IMR-90 (cell line): ENCODE data around the gene COA1. TPM values are rescaled to one million over a fixed set of nuclear protein-coding genes. Genes with fewer than 3 reads are reported as not detected.

ENCODE experiments used
- ATAC-seq: fragments of 200-7000 bp; cut with Tn5 transposase; 2 replicates; pipeline ENCODE4 v1.9.1; 2020; ENCODE audit warnings: low read depth, mild to moderate bottlenecking, moderate library complexity
- BruUV-seq: library from RNA; stranded (reverse); fragments of 400-500 nt; replicated peaks from 2 replicates; lab custom pipeline; 2021; lab: Mats Ljungman, UMichigan
- CTCF ChIA-PET: fragments of 300-600 bp; formaldehyde crosslinking; extraction: SDS; loops from one replicate; lab custom pipeline; 2021; ENCODE audit warnings: antibody characterized with exemption; lab: Yijun Ruan, JAX
- POLR2A ChIA-PET: fragments of 300-600 bp; sonication (Branson Sonifier 250); formaldehyde crosslinking; loops from one replicate; lab custom pipeline; 2022; ENCODE audit warnings: antibody characterized with exemption; ENCODE audit not compliant: unreplicated experiment; lab: Charles Lee
- DNase-seq: peaks from one replicate; pipeline ENCODE4 v3.0.0; 2013
- H2AFZ ChIP-seq: replicated peaks from 2 replicates; pipeline ENCODE3; 2013; ENCODE audit warnings: low read length, mild to moderate bottlenecking; ENCODE audit not compliant: poor library complexity
- H2AK5ac ChIP-seq: 2 replicates; pipeline ENCODE4 v1.6.1; 2013; ENCODE audit warnings: low read depth, low read length, inconsistent platforms
- H2AK9ac ChIP-seq: replicated peaks from 2 replicates; pipeline ENCODE3; 2013; ENCODE audit warnings: mild to moderate bottlenecking, low read depth, low read length, moderate library complexity; ENCODE audit not compliant: poor library complexity
- H2BK120ac ChIP-seq: 2 replicates; pipeline ENCODE4 v1.6.1; 2013; ENCODE audit warnings: low read depth, low read length, inconsistent platforms
- H2BK15ac ChIP-seq: 3 replicates; pipeline ENCODE4 v1.6.1; 2013; ENCODE audit warnings: low read depth, low read length, inconsistent platforms
- H2BK20ac ChIP-seq: 2 replicates; pipeline ENCODE4 v1.6.1; 2013; ENCODE audit warnings: low read depth, mild to moderate bottlenecking, inconsistent platforms, low read length, moderate library complexity
- H2BK5ac ChIP-seq: 2 replicates; pipeline ENCODE4 v1.6.1; 2013; ENCODE audit warnings: mild to moderate bottlenecking, low read depth, low read length, inconsistent platforms; ENCODE audit not compliant: poor library complexity, severe bottlenecking
- H3K14ac ChIP-seq: replicated peaks from 2 replicates; pipeline ENCODE4 v1.6.1; 2013; ENCODE audit warnings: low read depth, low read length, inconsistent platforms
- H3K18ac ChIP-seq: 2 replicates; pipeline ENCODE4 v1.6.1; 2013; ENCODE audit warnings: low read depth, low read length, control low read depth
- H3K23ac ChIP-seq: 2 replicates; pipeline ENCODE4 v1.6.1; 2013; ENCODE audit warnings: low read depth, low read length, inconsistent platforms
- H3K27ac ChIP-seq: 2 replicates; pipeline ENCODE4 v1.5.1; 2013; ENCODE audit warnings: mild to moderate bottlenecking, control low read depth, low read length; ENCODE audit not compliant: insufficient read depth
- H3K27me3 ChIP-seq: 2 replicates; pipeline ENCODE4 v1.6.1; 2013; ENCODE audit warnings: low read length; ENCODE audit not compliant: control insufficient read depth, insufficient read depth
- H3K36me3 ChIP-seq: 2 replicates; pipeline ENCODE4 v1.6.1; 2013; ENCODE audit warnings: low read length, mixed read lengths; ENCODE audit not compliant: control insufficient read depth, insufficient read depth
- H3K4ac ChIP-seq: 2 replicates; pipeline ENCODE4 v1.6.1; 2013; ENCODE audit warnings: low read depth, low read length, inconsistent platforms
- H3K4me1 ChIP-seq: 2 replicates; pipeline ENCODE4 v1.6.1; 2013; ENCODE audit warnings: low read length, mixed read lengths; ENCODE audit not compliant: control insufficient read depth, insufficient read depth
- H3K4me2 ChIP-seq: 2 replicates; pipeline ENCODE4 v1.6.1; 2013; ENCODE audit warnings: low read depth, mild to moderate bottlenecking, control low read depth, low read length, moderate library complexity
- H3K4me3 ChIP-seq: 2 replicates; pipeline ENCODE4 v1.5.1; 2013; ENCODE audit warnings: low read depth, mild to moderate bottlenecking, control low read depth, low read length, moderate library complexity; ENCODE audit not compliant: insufficient read depth
- H3K56ac ChIP-seq: 2 replicates; pipeline ENCODE4 v1.6.1; 2013; ENCODE audit warnings: low read length, inconsistent platforms; ENCODE audit not compliant: insufficient read depth; ENCODE audit errors: extremely low read depth
- H3K79me1 ChIP-seq, 2 experiments: 2 replicates each; pipeline ENCODE4 v1.6.1; 2013; ENCODE audit warnings: low read length in 2 of 2, inconsistent platforms in 1 of 2, low read depth in 1 of 2
- H3K9ac ChIP-seq: 2 replicates; pipeline ENCODE4 v1.6.1; 2013; ENCODE audit warnings: low read depth, low read length, control low read depth
- H3K9me1 ChIP-seq: 2 replicates; pipeline ENCODE4 v1.6.1; 2013; ENCODE audit warnings: low read length, inconsistent platforms; ENCODE audit not compliant: insufficient read depth
- H3K9me3 ChIP-seq: 2 replicates; pipeline ENCODE4 v1.6.1; 2013; ENCODE audit warnings: low read length; ENCODE audit not compliant: control insufficient read depth, insufficient read depth
- H4K20me1 ChIP-seq: 2 replicates; pipeline ENCODE4 v1.6.1; 2013; ENCODE audit warnings: low read length, inconsistent platforms; ENCODE audit not compliant: insufficient read depth
- H4K5ac ChIP-seq: 2 replicates; pipeline ENCODE4 v1.6.1; 2013; ENCODE audit warnings: mild to moderate bottlenecking, low read depth, low read length, control low read depth
- H4K8ac ChIP-seq, 2 experiments: 2 replicates each; pipeline ENCODE4 v1.6.1; 2013; ENCODE audit warnings: low read depth in 2 of 2, low read length in 2 of 2, control low read depth in 1 of 2, inconsistent platforms in 1 of 2
- H4K91ac ChIP-seq: 2 replicates; pipeline ENCODE4 v1.6.1; 2013; ENCODE audit warnings: low read depth, low read length, inconsistent platforms; ENCODE audit not compliant: insufficient read depth
- BHLHE40 ChIP-seq: fragments of 150-350 bp; IDR thresholded peaks from 2 replicates; pipeline ENCODE4 v1.6.1; 2016; ENCODE audit warnings: mild to moderate bottlenecking, low read depth, low read length
- CEBPB ChIP-seq: IDR thresholded peaks from 2 replicates; pipeline ENCODE4 v1.6.1; 2012; ENCODE audit warnings: low read depth, low read length, improper control_type of control experiment
- CHD1 ChIP-seq: IDR thresholded peaks from 2 replicates; pipeline ENCODE4 v1.6.1; 2012; ENCODE audit warnings: low read depth, low read length, improper control_type of control experiment
- FOS ChIP-seq: fragments of 150-350 bp; IDR thresholded peaks from 2 replicates; pipeline ENCODE4 v1.6.1; 2016; ENCODE audit warnings: low read depth, low read length
- MAFK ChIP-seq: IDR thresholded peaks from 2 replicates; pipeline ENCODE4 v1.6.1; 2012; ENCODE audit warnings: low read depth, low read length, improper control_type of control experiment
- MAZ ChIP-seq: IDR thresholded peaks from 2 replicates; pipeline ENCODE4 v1.6.1; 2012; ENCODE audit warnings: low read depth, mild to moderate bottlenecking, low read length, improper control_type of control experiment, moderate library complexity, borderline replicate concordance
- MXI1 ChIP-seq: IDR thresholded peaks from 2 replicates; pipeline ENCODE4 v1.6.1; 2012; ENCODE audit warnings: low read depth, mild to moderate bottlenecking, low read length, moderate library complexity, borderline replicate concordance
- NFE2L2 ChIP-seq: fragments of 150-350 bp; IDR thresholded peaks from 2 replicates; pipeline ENCODE4 v1.6.1; 2016; ENCODE audit warnings: low read depth, mild to moderate bottlenecking, low read length
- POLR2A ChIP-seq: IDR thresholded peaks from 2 replicates; pipeline ENCODE4 v1.6.1; 2012; ENCODE audit warnings: mild to moderate bottlenecking, low read depth, low read length
- RAD21 ChIP-seq: IDR thresholded peaks from 2 replicates; pipeline ENCODE4 v1.6.1; 2012; ENCODE audit warnings: low read length, improper control_type of control experiment
- RCOR1 ChIP-seq: IDR thresholded peaks from 2 replicates; pipeline ENCODE4 v1.6.1; 2012; ENCODE audit warnings: mild to moderate bottlenecking, low read length, improper control_type of control experiment; ENCODE audit not compliant: insufficient replicate concordance
- RFX5 ChIP-seq: IDR thresholded peaks from 2 replicates; pipeline ENCODE4 v1.8.0; 2012; ENCODE audit warnings: low read depth, mild to moderate bottlenecking, low read length, moderate library complexity
- SMC3 ChIP-seq: fragments of 150-350 bp; IDR thresholded peaks from 2 replicates; pipeline ENCODE4 v1.6.1; 2016; ENCODE audit warnings: low read depth, mild to moderate bottlenecking, antibody characterized with exemption, low read length, moderate library complexity
- WGBS, 2 experiments: methylation state at CpG; one replicate each; pipeline versions ENCODE4 v1.1.5 to v1.1.7; 2013; ENCODE audit warnings: missing lambda C conversion rate in 2 of 2; ENCODE audit not compliant: insufficient read length in 1 of 2; ENCODE audit errors: extremely low coverage in 2 of 2; 5-methylcytosine and 5-hydroxymethylcytosine counted together
- dilution Hi-C: fragments of 300-500 bp; cut with HindIII; formaldehyde crosslinking; loops from one replicate; pipeline ENCODE4 v1.14.3; 2018; ENCODE audit warnings: low sequenced_read_pairs; ENCODE audit not compliant: unreplicated experiment
- in situ Hi-C: fragments of 300-500 bp; cut with MboI; formaldehyde crosslinking; loops from 3 replicates; pipeline ENCODE4 v1.14.3; 2019; ENCODE audit warnings: low sequenced_read_pairs, inconsistent platforms, mixed read lengths
- intact Hi-C: fragments of 100-400 bp; cut with micrococcal nuclease; formaldehyde crosslinking; loops from 2 replicates; pipeline ENCODE4 v1.10.0; 2022
- polyA plus RNA-seq, 3 experiments: library from polyadenylated mRNA; depleted of rRNA; stranded (reverse); fragments of >200 nt; gene quantifications; 2 replicates each; pipeline ENCODE4 v1.2.3, GENCODE V29; 2012; ENCODE audit warnings: low replicate concordance in 1 of 3
- total RNA-seq: library from RNA; depleted of rRNA; stranded (reverse); fragments of >200 nt; gene quantifications from 2 replicates; pipeline ENCODE4 v1.2.3, GENCODE V29; 2012
- TF ChIP-seq, protein P1 (sequence below): fragments of 150-350 bp; IDR thresholded peaks from 2 replicates; pipeline ENCODE4 v1.6.1; 2016; ENCODE audit warnings: low read depth, mild to moderate bottlenecking, low read length, moderate library complexity, borderline replicate concordance
- TF ChIP-seq, protein P2 (sequence below): fragments of 150-350 bp; IDR thresholded peaks from 2 replicates; pipeline ENCODE4 v1.6.1; 2017; ENCODE audit warnings: mild to moderate bottlenecking, antibody characterized with exemption, low read length, low read depth
- TF ChIP-seq, protein P3 (sequence below): conservative IDR thresholded peaks from 2 replicates; pipeline ENCODE4 v1.5.1; 2012; ENCODE audit warnings: mild to moderate bottlenecking, low read depth, low read length, improper control_type of control experiment

The COA1 gene
- total and polyA plus RNA-seq, 2 of the 4 experiments (the other 2 are of a cell fraction) = 34.2 to 59.5 TPM

DNA sequence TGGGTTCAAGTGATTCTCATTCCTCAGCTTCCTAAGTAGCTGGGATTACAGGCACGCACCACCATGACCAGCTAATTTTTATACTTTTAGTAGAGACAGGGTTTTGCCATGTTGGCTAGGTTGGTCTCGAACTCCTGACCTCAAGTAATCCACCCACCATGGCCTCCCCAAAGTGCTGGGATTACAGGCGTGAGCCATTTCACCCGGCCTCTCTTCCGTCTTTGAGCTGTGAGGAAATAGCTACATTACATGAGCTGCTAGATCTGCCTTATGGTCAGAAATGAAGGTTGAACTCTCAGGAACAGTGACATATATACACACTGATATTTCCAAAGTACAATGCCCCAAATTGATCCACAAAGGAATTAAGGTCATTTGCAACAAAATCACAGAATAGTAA, 31.5 kb upstream of the COA1 start:
- dilution Hi-C loops = no loop called here
- Histone ChIP-seq H3K14ac (no peak overlapping the region), H3K36me3 (no peaks in the 10 kb centered on the region), H3K4me3 (no peak overlapping the region), H4K91ac (no peak overlapping the region), H3K79me1 (peaks cover 5 to 23% of the 10 kb centered on the region in 2 experiments; a peak in 3 of 4 replicates), H3K18ac (no peak overlapping the region), H2AK9ac (no peak overlapping the region), H2BK5ac (no peak overlapping the region), H3K23ac (no peak overlapping the region), H3K27me3 (no peaks in the 10 kb centered on the region), H2BK120ac (no peak overlapping the region), H4K8ac (no peak overlapping the region), H4K5ac (no peak overlapping the region), H3K4me1 (peaks cover 20% of the 10 kb centered on the region), H3K9me3 (no peaks in the 10 kb centered on the region), H3K56ac (no peak overlapping the region), H2AK5ac (no peak overlapping the region), H3K4ac (no peak overlapping the region), H3K4me2 (no peak overlapping the region), H4K20me1 (no peaks in the 10 kb centered on the region; the same call in 1 of the 2 replicates), H2BK20ac (no peak overlapping the region), H2AFZ (no peak overlapping the region), H2BK15ac (no peak overlapping the region), H3K27ac (no peak overlapping the region), H3K9ac (no peak overlapping the region), H3K9me1 (peaks cover 20% of the 10 kb centered on the region)
- ChIA-PET CTCF (no interaction called here), POLR2A (no interaction called here)
- no CpG with 5 or more reads among the region's 5 CpGs for WGBS, 2 experiments
- ATAC-seq = no peak
- DNase-seq = no peak
- no peak for TF ChIP-seq CHD1
- no peak for TF ChIP-seq POLR2A
- TF ChIP-seq RCOR1 = no peak
- no peak for TF ChIP-seq FOS
- no peak for TF ChIP-seq CEBPB
- TF ChIP-seq SMC3 = no peak
- no peak for TF ChIP-seq NFE2L2
- TF ChIP-seq, protein P1, sequence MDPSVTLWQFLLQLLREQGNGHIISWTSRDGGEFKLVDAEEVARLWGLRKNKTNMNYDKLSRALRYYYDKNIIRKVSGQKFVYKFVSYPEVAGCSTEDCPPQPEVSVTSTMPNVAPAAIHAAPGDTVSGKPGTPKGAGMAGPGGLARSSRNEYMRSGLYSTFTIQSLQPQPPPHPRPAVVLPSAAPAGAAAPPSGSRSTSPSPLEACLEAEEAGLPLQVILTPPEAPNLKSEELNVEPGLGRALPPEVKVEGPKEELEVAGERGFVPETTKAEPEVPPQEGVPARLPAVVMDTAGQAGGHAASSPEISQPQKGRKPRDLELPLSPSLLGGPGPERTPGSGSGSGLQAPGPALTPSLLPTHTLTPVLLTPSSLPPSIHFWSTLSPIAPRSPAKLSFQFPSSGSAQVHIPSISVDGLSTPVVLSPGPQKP = no peak
- TF ChIP-seq RAD21 = no peak
- TF ChIP-seq, protein P2, sequence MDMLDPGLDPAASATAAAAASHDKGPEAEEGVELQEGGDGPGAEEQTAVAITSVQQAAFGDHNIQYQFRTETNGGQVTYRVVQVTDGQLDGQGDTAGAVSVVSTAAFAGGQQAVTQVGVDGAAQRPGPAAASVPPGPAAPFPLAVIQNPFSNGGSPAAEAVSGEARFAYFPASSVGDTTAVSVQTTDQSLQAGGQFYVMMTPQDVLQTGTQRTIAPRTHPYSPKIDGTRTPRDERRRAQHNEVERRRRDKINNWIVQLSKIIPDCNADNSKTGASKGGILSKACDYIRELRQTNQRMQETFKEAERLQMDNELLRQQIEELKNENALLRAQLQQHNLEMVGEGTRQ = no peak
- no peak for TF ChIP-seq MAFK
- TF ChIP-seq MXI1 = no peak
- no peak for TF ChIP-seq MAZ
- TF ChIP-seq, protein P3, sequence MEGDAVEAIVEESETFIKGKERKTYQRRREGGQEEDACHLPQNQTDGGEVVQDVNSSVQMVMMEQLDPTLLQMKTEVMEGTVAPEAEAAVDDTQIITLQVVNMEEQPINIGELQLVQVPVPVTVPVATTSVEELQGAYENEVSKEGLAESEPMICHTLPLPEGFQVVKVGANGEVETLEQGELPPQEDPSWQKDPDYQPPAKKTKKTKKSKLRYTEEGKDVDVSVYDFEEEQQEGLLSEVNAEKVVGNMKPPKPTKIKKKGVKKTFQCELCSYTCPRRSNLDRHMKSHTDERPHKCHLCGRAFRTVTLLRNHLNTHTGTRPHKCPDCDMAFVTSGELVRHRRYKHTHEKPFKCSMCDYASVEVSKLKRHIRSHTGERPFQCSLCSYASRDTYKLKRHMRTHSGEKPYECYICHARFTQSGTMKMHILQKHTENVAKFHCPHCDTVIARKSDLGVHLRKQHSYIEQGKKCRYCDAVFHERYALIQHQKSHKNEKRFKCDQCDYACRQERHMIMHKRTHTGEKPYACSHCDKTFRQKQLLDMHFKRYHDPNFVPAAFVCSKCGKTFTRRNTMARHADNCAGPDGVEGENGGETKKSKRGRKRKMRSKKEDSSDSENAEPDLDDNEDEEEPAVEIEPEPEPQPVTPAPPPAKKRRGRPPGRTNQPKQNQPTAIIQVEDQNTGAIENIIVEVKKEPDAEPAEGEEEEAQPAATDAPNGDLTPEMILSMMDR = no peak
- TF ChIP-seq RFX5 = no peak
- no peak for TF ChIP-seq BHLHE40
- BruUV-seq = no TSS peak
- in situ Hi-C loops = no loop called here
- intact Hi-C loops = no loop called here
